HG03060 (cell line): ENCODE data around the gene MAML1.

ENCODE experiments used
- ATAC-seq: cut with Tn5 transposase; IDR thresholded peaks from one replicate; pipeline ENCODE4 v1.9.1; 2021; ENCODE audit warnings: low read depth, moderate number of reproducible peaks; ENCODE audit not compliant: unreplicated experiment

Gene MAML1

GRCh38 chr5:179766021-179766725, 33.6 kb downstream of the MAML1 start:
- ATAC-seq: no peak

- no peak for ATAC-seq
Measured at GRCh38 chr5:179766726-179767455, 34.3 kb downstream of the MAML1 start.

GRCh38 chr5:179767496-179768100, 35.0 kb downstream of the MAML1 start:
- ATAC-seq: no peak

- no peak for ATAC-seq
Measured at GRCh38 chr5:179768326-179769085, 35.9 kb downstream of the MAML1 start.

- ATAC-seq: no peak
Measured at GRCh38 chr5:179769271-179769670, 36.6 kb downstream of the MAML1 start.

- ATAC-seq: no peak
Measured at GRCh38 chr5:179769796-179770195, 37.2 kb downstream of the MAML1 start.

- no peak for ATAC-seq
Measured at GRCh38 chr5:179771311-179771895, 38.8 kb downstream of the MAML1 start.

GRCh38 chr5:179772351-179772750, 39.7 kb downstream of the MAML1 start:
- ATAC-seq: no peak

- no peak for ATAC-seq
Measured at GRCh38 chr5:179773686-179774040, 41.0 kb downstream of the MAML1 start.

- ATAC-seq: no peak
Measured at GRCh38 chr5:179774442-179774841, 41.8 kb downstream of the MAML1 start.

- ATAC-seq: no peak
Measured at GRCh38 chr5:179776411-179776938, 43.9 kb downstream of the MAML1 start.

GRCh38 chr5:179777456-179777855, 44.8 kb downstream of the MAML1 start:
- ATAC-seq: no peak

- no peak for ATAC-seq
Measured at GRCh38 chr5:179777909-179778308, 45.3 kb downstream of the MAML1 start.

GRCh38 chr5:179778591-179778990, 46.0 kb downstream of the MAML1 start:
- ATAC-seq: no peak

- ATAC-seq: no peak
Measured at GRCh38 chr5:179779826-179780225, 47.2 kb downstream of the MAML1 start.

- ATAC-seq: no peak
Measured at GRCh38 chr5:179780362-179780761, 47.7 kb downstream of the MAML1 start.

- ATAC-seq: no peak
Measured at GRCh38 chr5:179781846-179782245, 49.2 kb downstream of the MAML1 start.

GRCh38 chr5:179783128-179783527, 50.5 kb downstream of the MAML1 start:
- ATAC-seq: no peak

GRCh38 chr5:179786861-179787260, 54.2 kb downstream of the MAML1 start:
- ATAC-seq: no peak

GRCh38 chr5:179788193-179788854, 55.7 kb downstream of the MAML1 start:
- no peak for ATAC-seq
